ENCODE results near the gene SLC7A9.

Gene SLC7A9

GRCh38 chr19:32823747-32824102, 45.8 kb downstream of the SLC7A9 start:
- no peak for DNase-seq (ENCODE audit: low read depth in 2 of 2)
- TF ChIP-seq CTCF (IDR thresholded peaks at IDR 0.05; ENCODE audit: low read depth, low read length), result no peak
- no peak overlapping the region for H3K4me3 ChIP-seq (replicated peaks in 1 of 2; ENCODE audit: low read depth in 2 of 2, low read length in 2 of 2)

GRCh38 chr19:32822916-32823746, 46.4 kb downstream of the SLC7A9 start:
- no peak overlapping the region for H3K4me3 ChIP-seq (replicated peaks in 1 of 2; ENCODE audit: low read depth in 2 of 2, low read length in 2 of 2)
- TF ChIP-seq CTCF (IDR thresholded peaks at IDR 0.05; ENCODE audit: low read depth, low read length), result no peak
- no peak for DNase-seq (ENCODE audit: low read depth in 2 of 2)

GRCh38 chr19:32819419-32820400, 49.9 kb downstream of the SLC7A9 start:
- no peak for TF ChIP-seq CTCF (IDR thresholded peaks at IDR 0.05; ENCODE audit: low read depth, low read length)
- DNase-seq (ENCODE audit: low read depth in 2 of 2), result no peak
- H3K4me3 ChIP-seq (replicated peaks in 1 of 2; ENCODE audit: low read depth in 2 of 2, low read length in 2 of 2), result no peak overlapping the region

- no peak for TF ChIP-seq CTCF (IDR thresholded peaks at IDR 0.05; ENCODE audit: low read depth, low read length)
- DNase-seq (ENCODE audit: low read depth in 2 of 2), result no peak
- H3K4me3 ChIP-seq (replicated peaks in 1 of 2; ENCODE audit: low read depth in 2 of 2, low read length in 2 of 2), result no peak overlapping the region
Observed at GRCh38 chr19:32818536-32818935, 51.0 kb downstream of the SLC7A9 start.

- no peak for DNase-seq (ENCODE audit: low read depth in 2 of 2)
- TF ChIP-seq CTCF (IDR thresholded peaks at IDR 0.05; ENCODE audit: low read depth, low read length), result no peak
- H3K4me3 ChIP-seq (replicated peaks in 1 of 2; ENCODE audit: low read depth in 2 of 2, low read length in 2 of 2), result no peak overlapping the region
Observed at GRCh38 chr19:32817569-32818476, 51.7 kb downstream of the SLC7A9 start.

GRCh38 chr19:32816555-32817099, 52.9 kb downstream of the SLC7A9 start:
- DNase-seq (ENCODE audit: low read depth in 2 of 2), result no peak
- no peak for TF ChIP-seq CTCF (IDR thresholded peaks at IDR 0.05; ENCODE audit: low read depth, low read length)
- no peak overlapping the region for H3K4me3 ChIP-seq (replicated peaks in 1 of 2; ENCODE audit: low read depth in 2 of 2, low read length in 2 of 2)
